ENCODE results near the gene RAD51B. TPM values are rescaled to one million over a fixed set of nuclear protein-coding genes. Genes with fewer than 3 reads are reported as not detected.
A peak's percentile ranks its signal among the peaks of the same experiment; 100 is the strongest.

Gene RAD51B
- total and polyA plus RNA-seq, 9 of the 15 experiments (the other 6 are each of a cell fraction or from before 2014, with no cell fraction given), result 8.5 to 17.3 (median 11.3) TPM

GRCh38 chr14:68762953-68763764 is 943.6 kb downstream of the RAD51B start:
- peak; percentile 93 to 95 (median 94) for DNase-seq (ENCODE audit: extremely low read depth in 1 of 4, low spot score in 3 of 4)
- ChIA-PET CTCF (ENCODE audit: low intra/inter-chr PET ratio) (interaction anchor here (1.1 kb wide), 1 partner anchor 10 kb away, joined by 3 read pairs; no protein-coding TSS in a partner anchor), POLR2A (interaction anchor here (0.9 to 1.9 kb wide), 5 partner anchors 11 to 363 kb away, joined by 3 to 8 read pairs (median 7); partner anchors contain the start of gene ZFP36L1)
- intact Hi-C loops (cut with micrococcal nuclease), result loop anchor here (2.0 to 5.0 kb wide), 2 partner anchors 30 to 36 kb away; partner anchors contain the start of gene ZFP36L1
- no peak overlapping the region; the same call in 1 of the 2 replicates for H2AFZ ChIP-seq (ENCODE audit: low read depth, low read length)
- no peaks in the 10 kb centered on the region for H4K20me1 ChIP-seq (replicated peaks; ENCODE audit: control insufficient read depth, insufficient read depth, low read length)
- peak; percentile 97 for FAIRE-seq
- BruUV-seq (replicated peaks), result no TSS peak
- no peaks in the 10 kb centered on the region for H3K9me1 ChIP-seq (ENCODE audit: control insufficient read depth, insufficient read depth, low read length)
- in situ Hi-C loops (cut with MboI), result no loop called here
- ATAC-seq, result peak; percentile 88
- no peak overlapping the region for H3K4me3 ChIP-seq
- peaks cover 28 to 55% of the 10 kb centered on the region in 2 experiments for H3K4me1 ChIP-seq (replicated peaks in 1 of 2; ENCODE audit: control insufficient read depth in 2 of 2, insufficient read depth in 2 of 2, low read length in 2 of 2)
- H3K79me2 ChIP-seq (ENCODE audit: control insufficient read depth, insufficient read depth, low read length), result no peaks in the 10 kb centered on the region
- H3K27ac ChIP-seq (ENCODE audit: extremely low read depth, low read depth, low read length), result peak overlapping the region; percentile 28; the same call in 1 of the 3 replicates
- H3K4me2 ChIP-seq (ENCODE audit: insufficient read depth, low read length), result peak overlapping the region; percentile 31
- H3K36me3 ChIP-seq (ENCODE audit: control insufficient read depth, insufficient read depth, low read length), result no peaks in the 10 kb centered on the region
- H3K9ac ChIP-seq (ENCODE audit: insufficient read depth in 1 of 2, low read depth in 2 of 2, low read length in 2 of 2), result no peak overlapping the region
- H3K9me3 ChIP-seq (replicated peaks; ENCODE audit: control insufficient read depth, insufficient read depth, low read depth, low read length), result no peaks in the 10 kb centered on the region
- WGBS (ENCODE audit: insufficient coverage, low coverage, missing lambda C conversion rate), result 0% methylated on average over 7 of the region's 11 CpGs
- H3K27me3 ChIP-seq (ENCODE audit: control insufficient read depth in 2 of 2, insufficient read depth in 2 of 2, low read length in 2 of 2), result no peaks in the 10 kb centered on the region
- no peak for TF ChIP-seq HBP1 (CRISPR knock-in tag; IDR thresholded peaks at IDR 0.05)
- TF ChIP-seq ZNF766 (CRISPR knock-in tag; conservative IDR thresholded peaks at IDR 0.05), result peak; percentile 49; the same call in 1 of the 2 replicates
- TF ChIP-seq HMGN3 (IDR thresholded peaks at IDR 0.05; ENCODE audit: borderline replicate concordance, extremely low read depth, insufficient read length, low read depth, low read length), result peak; percentile 51
- TF ChIP-seq MLLT1 (IDR thresholded peaks at IDR 0.05), result no peak
- TF ChIP-seq CCNT2 (IDR thresholded peaks at IDR 0.05; ENCODE audit: borderline replicate concordance, extremely low read depth, insufficient read length, low read depth, low read length), result peak; percentile 48
- no peak for TF ChIP-seq NCOA6 (IDR thresholded peaks at IDR 0.05)
- no peak for TF ChIP-seq KLF6 (CRISPR knock-in tag; IDR thresholded peaks at IDR 0.05; ENCODE audit: borderline replicate concordance)
- no peak for TF ChIP-seq RBM15 (IDR thresholded peaks at IDR 0.05; ENCODE audit: insufficient read depth, low read length)
- TF ChIP-seq TBL1XR1 (IDR thresholded peaks at IDR 0.05; ENCODE audit: low read length in 2 of 2), result peak in 1 of 2 experiments; percentile 79; a peak in 2 of 4 replicates
- no peak for TF ChIP-seq ZNF511 (CRISPR knock-in tag; IDR thresholded peaks at IDR 0.05)
- TF ChIP-seq ZBTB11 (CRISPR knock-in tag; IDR thresholded peaks at IDR 0.05), result peak in 1 of 3 experiments; percentile 58; a peak in 1 of 6 replicates
- no peak for TF ChIP-seq ILF3 (IDR thresholded peaks at IDR 0.05; ENCODE audit: borderline replicate concordance)

Data from K562 (cell line).